Measurements from ENCODE around the gene PTBP2.

- no peak for TF ChIP-seq GATA2 (IDR thresholded peaks at IDR 0.05; ENCODE audit: low read depth, low read length)
- TF ChIP-seq GATA3 (IDR thresholded peaks at IDR 0.05; ENCODE audit: low read depth, low read length), result no peak
Measured at GRCh38 chr1:96714881-96715280, 6.7 kb upstream of the PTBP2 start.

Data from SH-SY5Y (cell line).